GM12892 (cell line): ENCODE results near the gene PEAR1.

Experiments used
- DNase-seq: peaks from one replicate; pipeline ENCODE4 v3.0.0; 2011; ENCODE audit not compliant: insufficient read length
- FAIRE-seq: peaks from 2 replicates; lab custom pipeline; 2011; peaks lifted over from hg19 to GRCh38; lab: Jason Lieb, UNC
- POLR2A ChIP-seq: IDR thresholded peaks from 2 replicates; pipeline ENCODE4 v1.6.1; 2011; ENCODE audit warnings: low read depth, low read length, control low read depth
- POLR2AphosphoS5 ChIP-seq: IDR thresholded peaks from 2 replicates; pipeline ENCODE4 v1.6.1; 2011; ENCODE audit warnings: low read depth, low read length, control low read depth
- TAF1 ChIP-seq: IDR thresholded peaks from 2 replicates; pipeline ENCODE4 v1.6.1; 2011; ENCODE audit warnings: low read depth, mild to moderate bottlenecking, control low read depth, low read length, borderline replicate concordance

Gene PEAR1

DNA sequence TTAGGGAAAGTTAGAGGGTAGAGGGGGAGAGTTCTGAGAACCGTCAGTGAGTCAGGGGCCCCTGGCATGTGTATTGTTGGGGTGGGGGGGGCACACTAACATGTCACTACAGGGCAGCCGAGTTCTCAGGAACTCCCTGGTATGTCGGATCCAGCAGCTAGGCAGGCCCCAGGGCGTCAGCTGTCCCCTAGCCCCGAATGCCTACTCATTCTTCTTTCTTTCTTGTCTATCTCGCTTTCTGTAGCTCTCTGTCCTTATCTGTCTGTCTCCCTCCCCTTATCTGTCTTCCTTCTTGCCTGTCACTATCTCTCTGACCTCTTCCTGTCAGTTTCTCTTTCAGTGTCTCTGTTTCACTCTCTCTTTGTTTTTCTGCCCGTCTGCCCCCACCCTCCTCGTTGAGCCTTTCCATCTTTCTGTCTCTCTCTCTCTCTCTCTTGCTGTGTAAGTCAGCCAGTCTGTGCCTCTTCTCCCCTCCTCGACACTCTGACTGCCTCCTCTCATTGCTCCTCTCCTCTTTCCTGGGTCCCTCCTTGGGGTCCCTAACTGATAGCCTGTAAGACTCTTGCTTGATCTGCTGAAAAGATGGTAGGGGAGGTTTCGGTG lies 30.4 kb upstream of the PEAR1 start:
- FAIRE-seq (no peak), DNase-seq (no peak)
- TF ChIP-seq POLR2AphosphoS5, result no peak

- DNase-seq, result no peak
- no peak for FAIRE-seq
- TF ChIP-seq POLR2A (no peak), TAF1 (no peak), POLR2AphosphoS5 (no peak)
These were observed 29.9 kb upstream of the PEAR1 start for GRCh38 chr1:156863631-156864030.

- TF ChIP-seq POLR2A (no peak), TAF1 (no peak), POLR2AphosphoS5 (no peak)
- DNase-seq (no peak), FAIRE-seq (no peak)
These were observed 28.7 kb upstream of the PEAR1 start for GRCh38 chr1:156864796-156865195.

DNA sequence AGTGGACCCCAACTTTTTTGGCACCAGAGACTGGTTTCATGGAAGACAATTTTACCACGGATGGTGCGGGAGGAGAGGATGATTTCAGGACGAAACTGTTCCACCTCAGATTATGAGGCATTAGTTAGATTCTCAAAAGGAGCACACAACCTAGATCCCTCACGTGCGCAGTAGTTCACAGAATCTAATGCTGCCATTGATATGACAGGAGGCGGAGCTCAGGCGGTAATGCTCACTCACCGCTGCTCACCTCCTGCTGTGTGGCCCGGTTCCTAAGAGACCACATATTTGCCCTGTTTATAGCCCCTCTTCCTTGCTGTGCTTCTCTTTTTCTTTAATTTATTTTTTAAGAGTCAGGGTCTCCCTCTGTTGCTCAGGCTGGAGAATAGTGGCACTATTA lies 28.3 kb upstream of the PEAR1 start:
- no peak for TF ChIP-seq TAF1
- no peak for TF ChIP-seq POLR2AphosphoS5
- TF ChIP-seq POLR2A, result no peak
- FAIRE-seq, result no peak
- DNase-seq, result no peak

DNA sequence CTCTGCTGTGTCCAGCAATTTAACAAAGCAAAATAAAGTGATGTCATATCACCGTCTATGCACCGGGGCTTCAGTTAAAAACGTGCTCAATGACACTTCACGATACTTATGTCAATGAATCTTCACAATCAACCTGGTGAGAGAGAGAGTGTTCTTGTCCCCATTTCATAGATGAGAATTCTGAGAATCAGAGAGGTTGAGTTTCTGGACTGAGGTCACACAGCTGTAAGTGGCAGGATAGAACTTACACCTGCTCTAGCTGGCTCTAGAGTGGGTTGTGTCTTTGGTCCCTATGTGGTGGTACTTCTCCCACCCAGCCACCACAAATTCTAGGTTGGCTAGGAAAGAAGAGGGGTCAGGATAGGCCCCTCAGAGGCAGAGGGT lies 27.7 kb upstream of the PEAR1 start:
- no peak for DNase-seq
- TF ChIP-seq POLR2AphosphoS5 (no peak), TAF1 (no peak), POLR2A (no peak)
- FAIRE-seq, result no peak

DNA sequence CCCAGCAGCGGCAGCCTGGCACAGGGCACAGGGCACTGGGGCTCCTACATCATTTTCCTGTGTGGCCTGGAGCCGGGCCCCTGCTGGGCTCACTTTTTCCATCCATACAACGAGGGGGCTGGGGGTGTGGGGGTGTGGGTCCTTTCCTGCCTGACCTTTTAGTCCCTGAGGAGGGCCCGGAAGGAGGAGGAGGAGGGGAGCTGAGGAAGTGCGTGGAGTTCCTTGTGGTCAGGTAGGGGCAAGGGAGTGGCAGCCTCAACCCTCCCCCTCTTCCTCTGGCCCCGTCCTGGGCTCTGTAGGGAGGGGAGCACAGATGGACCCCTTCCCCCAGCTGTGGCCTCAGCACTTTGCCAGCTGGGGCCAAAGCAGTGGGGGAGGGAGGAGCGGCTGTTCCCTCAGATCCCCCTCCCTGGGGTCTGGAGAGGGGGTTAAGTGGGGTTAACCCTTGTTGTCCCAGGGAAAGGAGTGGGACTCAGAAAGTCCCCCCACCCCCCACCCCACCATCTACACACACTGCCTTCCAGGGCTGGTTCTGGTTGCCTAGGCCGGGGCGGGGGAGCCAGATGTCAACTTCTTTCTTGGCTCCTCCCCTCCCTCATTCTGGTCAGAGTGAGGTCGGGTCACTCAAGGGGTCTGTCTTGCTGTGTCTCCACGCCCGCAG lies 27.1 kb upstream of the PEAR1 start:
- TF ChIP-seq POLR2AphosphoS5 (no peak), POLR2A (no peak), TAF1 (no peak)
- FAIRE-seq (no peak), DNase-seq (no peak)

DNA sequence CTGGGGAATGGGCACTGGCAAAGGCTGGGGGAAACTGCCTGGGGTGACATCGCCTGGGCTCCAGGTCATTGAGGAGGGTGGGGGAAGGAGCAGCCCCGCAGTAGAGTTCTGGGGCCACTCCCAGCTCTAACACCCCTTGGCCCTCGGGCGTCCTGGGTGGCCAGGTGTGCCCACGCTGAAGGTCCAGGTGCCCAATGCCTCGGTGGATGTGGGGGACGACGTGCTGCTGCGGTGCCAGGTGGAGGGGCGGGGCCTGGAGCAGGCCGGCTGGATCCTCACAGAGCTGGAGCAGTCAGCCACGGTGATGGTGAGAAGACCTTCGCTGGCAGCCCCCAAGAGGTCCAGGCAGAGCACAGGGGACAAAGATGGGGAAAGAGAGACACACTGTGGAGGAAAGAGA lies 25.2 kb upstream of the PEAR1 start:
- DNase-seq (no peak), FAIRE-seq (no peak)
- TF ChIP-seq POLR2A, result no peak
- no peak for TF ChIP-seq TAF1
- TF ChIP-seq POLR2AphosphoS5, result no peak

DNA sequence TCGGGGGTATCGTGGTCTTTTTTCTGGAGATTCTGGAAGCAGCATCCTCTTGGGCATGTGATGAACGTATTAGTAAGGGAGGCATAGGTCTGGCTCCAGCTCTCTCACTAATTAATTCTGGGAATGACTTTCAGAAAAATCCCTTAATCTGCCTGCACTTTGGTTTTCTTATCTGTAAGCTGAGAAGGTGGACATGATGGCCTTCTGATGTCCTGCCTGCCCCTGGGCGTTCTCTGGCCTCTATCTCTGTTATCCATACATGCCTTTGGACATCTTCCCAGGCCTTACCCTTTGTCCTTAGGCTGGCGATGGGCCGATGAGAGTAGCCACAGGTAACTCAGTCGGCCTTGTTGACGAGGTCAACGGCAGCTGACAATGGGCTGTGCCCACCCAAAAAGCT lies 24.1 kb upstream of the PEAR1 start:
- no peak for TF ChIP-seq TAF1
- no peak for TF ChIP-seq POLR2AphosphoS5
- no peak for TF ChIP-seq POLR2A
- FAIRE-seq, result no peak
- DNase-seq, result no peak

DNA sequence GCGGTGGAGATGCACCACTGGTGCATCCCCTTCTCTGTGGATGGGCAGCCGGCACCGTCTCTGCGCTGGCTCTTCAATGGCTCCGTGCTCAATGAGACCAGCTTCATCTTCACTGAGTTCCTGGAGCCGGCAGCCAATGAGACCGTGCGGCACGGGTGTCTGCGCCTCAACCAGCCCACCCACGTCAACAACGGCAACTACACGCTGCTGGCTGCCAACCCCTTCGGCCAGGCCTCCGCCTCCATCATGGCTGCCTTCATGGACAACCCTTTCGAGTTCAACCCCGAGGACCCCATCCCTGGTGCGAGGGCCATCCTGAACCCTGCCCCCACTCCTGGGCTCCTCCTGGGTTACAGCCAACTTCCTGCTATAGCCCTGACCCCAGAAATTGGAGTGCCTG lies 19.9 kb upstream of the PEAR1 start:
- FAIRE-seq (no peak), DNase-seq (no peak)
- TF ChIP-seq POLR2A, result no peak
- no peak for TF ChIP-seq POLR2AphosphoS5
- no peak for TF ChIP-seq TAF1

DNA sequence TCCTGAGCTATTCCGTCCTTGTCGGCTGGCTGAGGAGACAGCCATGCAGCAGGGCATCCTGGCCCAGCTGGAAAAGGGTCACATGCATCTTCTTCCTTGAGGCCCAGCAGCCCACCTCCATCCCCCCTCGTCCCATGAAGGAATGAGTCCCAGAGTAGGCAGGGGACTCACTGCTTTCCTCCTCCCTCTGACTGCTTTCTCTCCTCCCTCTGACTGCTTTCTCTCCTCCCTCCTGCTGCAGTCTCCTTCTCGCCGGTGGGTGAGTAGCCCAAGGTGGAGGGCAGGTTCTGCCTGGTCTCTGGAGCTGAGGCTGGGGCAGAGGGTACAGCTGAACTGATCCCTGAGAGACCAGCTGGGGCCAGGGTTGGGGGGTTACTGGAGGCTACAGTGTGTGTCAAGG lies 19.4 kb upstream of the PEAR1 start:
- TF ChIP-seq POLR2A, result no peak
- no peak for DNase-seq
- FAIRE-seq, result no peak

GRCh38 chr1:156874572-156875340 lies 18.8 kb upstream of the PEAR1 start:
- no peak for DNase-seq
- FAIRE-seq, result no peak
- TF ChIP-seq TAF1 (no peak), POLR2AphosphoS5 (no peak)

DNA sequence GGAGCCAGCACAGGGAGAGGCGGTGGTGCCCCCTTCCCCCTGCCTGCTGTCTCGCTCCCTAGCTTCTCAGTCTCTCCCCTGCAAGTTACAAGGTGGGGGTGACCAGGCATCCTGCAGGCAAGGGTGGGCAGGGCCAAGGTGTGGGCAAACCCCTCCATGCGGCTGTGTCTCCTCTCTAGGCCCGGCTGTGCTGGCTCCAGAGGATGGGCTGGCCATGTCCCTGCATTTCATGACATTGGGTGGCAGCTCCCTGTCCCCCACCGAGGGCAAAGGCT lies 18.2 kb upstream of the PEAR1 start:
- no peak for DNase-seq
- TF ChIP-seq TAF1 (no peak), POLR2A (no peak), POLR2AphosphoS5 (no peak)
- FAIRE-seq, result no peak

DNA sequence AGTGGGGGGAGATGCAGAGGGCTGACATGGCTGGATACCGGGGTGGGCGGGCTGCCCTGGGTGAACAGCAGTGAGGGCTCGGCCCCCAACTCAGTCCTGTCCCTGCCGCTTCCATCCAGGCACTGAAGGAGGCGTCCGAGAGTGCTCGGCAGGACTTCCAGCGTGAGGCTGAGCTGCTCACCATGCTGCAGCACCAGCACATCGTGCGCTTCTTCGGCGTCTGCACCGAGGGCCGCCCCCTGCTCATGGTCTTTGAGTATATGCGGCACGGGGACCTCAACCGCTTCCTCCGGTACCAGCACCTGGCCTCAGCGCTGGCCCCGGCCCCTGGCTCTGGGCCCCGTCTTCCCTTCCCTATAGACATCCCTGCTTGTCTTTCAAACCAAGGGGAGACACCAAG lies 17.2 kb upstream of the PEAR1 start:
- no peak for TF ChIP-seq POLR2AphosphoS5
- no peak for TF ChIP-seq TAF1
- TF ChIP-seq POLR2A, result no peak
- FAIRE-seq (no peak), DNase-seq (no peak)
